GM19023 (cell line): ENCODE data around the gene PROSER2.
"Not testable (repeated sequence)": the region's sequence is repeated elsewhere in the genome, so short reads cannot be mapped to it uniquely, and the experiment has no call there.

Source experiments
- ATAC-seq: cut with Tn5 transposase; IDR thresholded peaks from one replicate; pipeline ENCODE4 v1.9.1; 2021; ENCODE audit warnings: mild to moderate bottlenecking, moderate library complexity; ENCODE audit not compliant: unreplicated experiment

The PROSER2 gene

GRCh38 chr10:11882646-11883375, 59.7 kb downstream of the PROSER2 start:
- no peak for ATAC-seq

DNA sequence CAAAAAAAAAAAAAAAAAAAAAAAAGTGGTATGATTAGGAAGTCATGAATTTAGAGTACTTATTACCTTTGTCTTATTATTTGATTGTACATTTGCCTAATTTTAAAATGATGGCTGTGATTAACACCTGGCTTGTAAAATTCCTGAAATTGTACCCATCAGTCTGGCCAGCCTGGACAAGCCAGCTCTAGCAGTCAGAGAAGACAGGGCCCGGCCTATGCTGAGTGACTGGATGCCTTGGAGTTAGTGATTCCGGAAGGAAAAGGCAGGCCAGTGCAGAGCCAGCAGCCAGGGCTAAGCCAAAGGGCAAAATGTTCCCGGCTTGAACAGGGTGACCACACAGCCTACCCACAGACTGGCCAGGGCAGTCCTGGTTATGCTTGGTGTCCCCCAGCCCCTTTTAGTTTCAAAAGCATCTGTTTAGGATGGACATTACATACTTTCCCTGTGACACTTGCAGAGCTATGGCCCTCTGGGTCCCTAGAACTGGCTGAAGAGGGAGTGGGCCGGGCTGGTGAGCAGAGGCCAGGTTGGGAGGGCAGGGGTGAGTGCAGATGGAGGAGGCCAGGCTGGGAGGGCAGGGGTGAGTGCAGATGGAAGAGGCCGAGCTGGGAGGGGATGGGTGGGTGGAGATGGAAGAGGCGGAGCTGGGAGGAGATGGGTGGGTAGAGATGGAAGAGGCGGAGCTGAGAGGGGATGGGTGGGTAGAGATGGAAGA, 61.7 kb downstream of the PROSER2 start:
- no peak for ATAC-seq

DNA sequence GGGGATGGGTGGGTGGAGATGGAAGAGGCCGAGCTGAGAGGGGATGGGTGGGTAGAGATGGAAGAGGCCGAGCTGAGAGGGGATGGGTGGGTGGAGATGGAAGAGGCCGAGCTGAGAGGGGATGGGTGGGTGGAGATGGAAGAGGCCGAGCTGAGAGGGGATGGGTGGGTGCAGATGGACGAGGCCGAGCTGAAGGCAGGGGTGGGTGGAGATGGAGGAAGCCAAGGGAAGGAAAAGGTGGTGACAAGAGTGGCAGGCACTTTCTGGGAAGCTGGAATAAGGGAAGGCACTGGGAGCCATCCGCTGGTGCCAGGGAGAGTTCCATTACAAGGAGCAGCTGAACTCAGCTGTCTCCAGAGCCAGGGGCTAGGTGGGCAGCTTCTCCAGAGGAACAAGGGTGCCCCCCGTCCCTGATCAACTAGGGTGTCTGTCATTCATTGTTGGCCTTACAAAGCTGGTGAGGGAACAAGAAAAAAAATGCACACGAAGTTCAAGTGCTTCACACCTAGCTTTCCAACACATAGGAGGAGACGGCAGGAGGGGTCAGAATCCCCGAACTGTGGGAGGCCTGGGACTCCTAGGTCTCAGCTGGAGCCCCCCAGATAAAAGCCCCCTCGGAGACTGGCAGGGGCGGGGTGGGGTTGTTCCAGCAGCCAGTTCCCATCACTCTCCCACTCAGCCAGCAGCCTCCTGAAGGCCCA, 62.4 kb downstream of the PROSER2 start:
- no peak for ATAC-seq

DNA sequence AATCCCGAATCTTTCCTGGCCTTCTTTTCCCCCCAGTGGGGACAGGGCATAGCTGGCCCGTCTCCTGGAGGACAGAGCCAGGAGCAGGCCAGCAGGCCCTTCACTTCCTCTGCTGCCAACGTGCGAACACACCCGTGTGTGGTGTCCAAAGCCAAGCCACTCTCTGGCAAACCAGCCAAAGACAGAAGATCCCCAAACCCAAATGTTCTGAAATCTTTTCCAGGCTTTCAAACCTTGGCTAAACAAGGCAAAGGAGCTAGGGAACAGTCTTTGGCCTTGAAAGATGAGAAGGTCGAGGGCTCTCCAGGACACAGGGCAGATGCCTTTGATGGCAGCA, 63.0 kb downstream of the PROSER2 start:
- no peak for ATAC-seq

DNA sequence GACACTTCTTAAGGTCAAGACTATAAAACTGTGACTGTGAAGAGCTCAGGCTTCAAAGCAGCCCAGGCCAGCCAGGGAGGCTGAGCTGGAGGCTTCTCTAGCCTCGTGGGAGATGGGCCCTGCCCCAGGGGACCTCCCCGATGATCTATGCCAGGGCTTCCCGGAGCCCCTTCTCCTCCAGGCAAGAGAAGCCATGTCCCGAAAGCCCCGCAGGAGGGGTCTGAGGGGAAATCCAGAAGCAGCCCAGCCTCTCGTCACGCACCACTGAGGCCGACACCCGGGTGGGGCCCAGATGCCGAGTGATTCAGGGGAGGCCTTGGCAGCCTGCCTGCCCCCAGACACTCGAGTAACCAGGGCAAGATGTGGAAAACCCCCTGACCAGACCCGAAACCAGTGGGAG, 63.7 kb downstream of the PROSER2 start:
- ATAC-seq, result peak; percentile 52

GRCh38 chr10:11887381-11888227, 64.4 kb downstream of the PROSER2 start:
- ATAC-seq, result peak; percentile 19

DNA sequence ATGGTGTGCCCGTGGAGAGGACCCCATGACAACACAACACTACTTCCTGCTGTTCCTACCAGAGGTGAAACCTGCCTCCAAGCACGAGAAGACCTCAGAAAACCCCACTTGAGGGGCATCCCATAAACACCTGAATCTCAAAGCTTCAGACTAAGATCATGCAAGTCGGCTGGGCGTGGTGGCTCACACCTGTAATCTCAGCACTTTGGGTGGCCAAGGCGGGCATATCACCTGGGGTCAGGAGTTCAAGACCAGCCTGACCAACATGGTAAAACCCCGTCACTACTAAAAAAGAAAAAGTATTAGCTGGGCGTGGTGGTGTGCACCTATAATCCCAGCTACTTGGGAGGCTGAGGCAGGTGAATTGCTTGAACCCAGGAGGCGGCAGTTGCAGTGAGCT, 66.1 kb downstream of the PROSER2 start:
- ATAC-seq, result not testable (repeated sequence)

DNA sequence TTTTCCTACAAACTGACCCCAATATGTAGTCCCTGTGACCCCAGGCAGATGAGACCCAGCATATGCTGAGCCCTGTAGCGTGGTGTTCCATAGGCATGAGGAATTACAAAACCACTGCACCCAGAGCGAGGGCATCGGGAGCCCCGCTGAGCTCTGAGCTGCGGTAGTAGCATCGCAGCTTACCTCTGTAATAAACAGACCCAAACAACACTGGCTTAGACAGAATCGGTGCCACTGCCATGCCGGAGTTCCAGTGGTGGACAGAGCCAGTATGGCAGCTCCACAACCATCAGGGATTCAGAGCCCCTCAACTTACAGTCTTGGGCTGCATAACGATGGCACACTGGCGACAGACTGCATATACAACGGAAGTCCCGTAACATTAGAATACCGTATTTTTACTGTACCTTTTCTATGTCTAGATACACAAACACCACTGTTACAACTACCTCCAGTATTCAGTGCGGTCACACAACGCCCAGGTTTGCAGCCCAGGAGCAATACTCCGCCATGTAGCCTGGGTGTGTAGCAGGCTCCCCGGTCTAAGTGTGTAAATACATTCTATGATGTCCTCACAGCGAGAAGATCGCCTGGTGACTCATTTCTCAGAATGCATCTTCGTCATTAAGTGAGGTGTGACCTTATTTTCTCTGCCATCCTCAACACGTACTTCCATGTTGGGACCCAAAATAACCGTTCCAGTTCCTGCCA, 68.8 kb downstream of the PROSER2 start:
- no peak for ATAC-seq

DNA sequence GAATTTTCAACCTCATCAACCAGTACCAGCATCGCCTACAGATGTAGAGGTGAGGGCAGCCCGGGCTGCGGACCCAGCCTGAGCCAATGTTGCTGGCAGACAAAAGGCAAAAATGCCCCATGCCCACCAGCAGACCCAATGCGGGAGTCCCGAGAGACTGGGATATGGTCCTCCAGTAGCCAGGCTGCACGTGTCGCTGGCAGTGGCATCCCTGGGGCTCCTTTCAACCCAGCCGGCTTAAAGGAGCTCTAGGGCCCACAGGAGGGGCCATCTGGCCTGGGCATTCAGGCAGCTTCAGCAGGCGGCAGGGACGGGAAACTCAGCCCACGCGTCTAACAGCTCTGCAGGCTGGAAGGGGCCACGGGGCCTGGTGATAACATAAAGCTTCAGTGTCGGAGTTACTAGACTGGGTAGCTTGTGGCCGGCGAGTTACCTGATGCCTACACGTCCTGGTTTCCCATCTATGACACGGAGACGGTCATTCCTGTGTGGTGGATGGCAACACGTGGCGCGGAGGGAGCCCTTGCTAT, 70.7 kb downstream of the PROSER2 start:
- no peak for ATAC-seq

- no peak for ATAC-seq
Measured at GRCh38 chr10:11894381-11895107, 71.4 kb downstream of the PROSER2 start.

DNA sequence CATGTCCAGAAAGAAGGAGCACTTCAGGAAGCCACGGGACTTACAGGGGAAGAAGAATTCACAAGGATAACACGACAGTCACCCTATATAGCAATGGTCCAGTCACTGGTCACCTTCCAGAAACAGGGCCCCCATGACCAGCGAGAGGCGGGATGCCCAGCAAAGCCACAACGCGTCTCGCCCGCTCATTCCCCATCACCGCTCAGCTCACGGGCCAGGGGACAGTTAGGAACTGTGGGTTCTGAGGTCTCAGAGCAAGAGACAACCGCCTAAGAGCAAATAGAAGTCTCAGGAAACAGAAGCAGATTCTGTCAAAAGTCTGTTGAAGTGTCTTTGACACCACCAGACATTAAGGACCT, 71.9 kb downstream of the PROSER2 start:
- no peak for ATAC-seq

DNA sequence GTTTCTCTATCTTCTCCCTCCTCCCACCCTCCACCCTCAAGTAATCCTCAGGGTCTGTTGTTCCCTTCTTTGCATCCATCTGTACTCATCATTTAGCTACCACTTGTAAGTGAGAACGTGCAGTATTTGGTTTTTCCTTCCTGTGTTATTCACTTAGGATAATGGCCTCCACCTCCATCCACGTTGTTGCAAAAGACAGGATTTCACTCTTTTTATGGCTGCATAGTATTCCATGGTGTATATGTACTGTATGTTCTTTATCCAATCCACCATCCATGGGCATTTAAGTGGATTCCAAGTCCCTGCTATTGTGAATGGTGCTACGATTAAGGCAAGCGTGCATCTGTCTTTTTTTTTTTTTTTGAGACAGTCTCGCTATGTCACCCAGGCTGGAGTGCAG, 72.4 kb downstream of the PROSER2 start:
- no peak for ATAC-seq

DNA sequence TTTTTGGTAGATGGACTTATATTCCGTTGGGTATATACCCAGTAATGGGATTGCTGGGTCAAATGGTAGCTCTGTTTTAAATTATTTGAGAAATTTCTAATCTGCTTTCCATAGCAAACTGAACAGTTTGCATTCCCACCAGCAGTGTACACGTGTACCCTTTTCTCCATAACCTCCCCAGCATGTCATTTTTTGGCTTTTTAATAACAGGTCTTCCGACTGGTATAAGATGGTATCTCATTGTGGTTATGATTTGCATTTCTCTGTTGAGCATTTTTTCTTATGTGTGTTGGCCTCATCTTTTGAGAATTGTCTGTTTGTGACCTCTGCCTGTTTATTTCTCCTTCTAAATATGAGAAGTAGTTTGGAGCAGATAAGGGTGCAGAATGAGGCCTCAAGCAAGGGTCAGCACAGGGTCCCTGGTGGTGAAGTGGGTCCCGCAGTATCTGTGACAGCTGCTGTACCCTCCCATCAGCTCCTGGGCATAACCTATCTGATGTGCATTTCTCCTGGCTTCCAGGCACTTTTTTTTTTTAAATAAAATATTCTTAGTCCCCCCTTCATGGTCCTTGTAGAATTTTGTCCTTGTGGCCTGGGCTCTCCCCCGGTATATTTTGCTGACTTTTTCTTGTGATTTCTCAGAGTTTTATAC, 73.5 kb downstream of the PROSER2 start:
- ATAC-seq, result no peak

DNA sequence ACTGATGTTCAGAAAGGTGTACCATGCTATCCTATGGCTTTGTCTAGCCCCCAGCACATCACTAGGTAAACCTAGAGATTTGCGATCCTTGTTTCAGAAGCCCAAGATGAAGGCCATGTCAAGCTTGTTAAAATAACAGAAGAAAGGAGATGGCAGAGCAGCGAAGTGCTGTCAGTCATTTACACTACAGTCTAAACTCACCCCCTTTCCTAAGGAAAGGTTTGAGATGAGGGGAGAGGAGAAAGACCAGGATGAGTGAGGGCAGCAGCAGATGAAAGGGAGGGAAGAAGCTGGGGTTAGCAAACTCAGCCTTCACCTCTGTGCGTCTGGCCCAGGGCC, 74.8 kb downstream of the PROSER2 start:
- ATAC-seq, result no peak

- ATAC-seq, result no peak
Measured at GRCh38 chr10:11898372-11899066, 75.4 kb downstream of the PROSER2 start.

DNA sequence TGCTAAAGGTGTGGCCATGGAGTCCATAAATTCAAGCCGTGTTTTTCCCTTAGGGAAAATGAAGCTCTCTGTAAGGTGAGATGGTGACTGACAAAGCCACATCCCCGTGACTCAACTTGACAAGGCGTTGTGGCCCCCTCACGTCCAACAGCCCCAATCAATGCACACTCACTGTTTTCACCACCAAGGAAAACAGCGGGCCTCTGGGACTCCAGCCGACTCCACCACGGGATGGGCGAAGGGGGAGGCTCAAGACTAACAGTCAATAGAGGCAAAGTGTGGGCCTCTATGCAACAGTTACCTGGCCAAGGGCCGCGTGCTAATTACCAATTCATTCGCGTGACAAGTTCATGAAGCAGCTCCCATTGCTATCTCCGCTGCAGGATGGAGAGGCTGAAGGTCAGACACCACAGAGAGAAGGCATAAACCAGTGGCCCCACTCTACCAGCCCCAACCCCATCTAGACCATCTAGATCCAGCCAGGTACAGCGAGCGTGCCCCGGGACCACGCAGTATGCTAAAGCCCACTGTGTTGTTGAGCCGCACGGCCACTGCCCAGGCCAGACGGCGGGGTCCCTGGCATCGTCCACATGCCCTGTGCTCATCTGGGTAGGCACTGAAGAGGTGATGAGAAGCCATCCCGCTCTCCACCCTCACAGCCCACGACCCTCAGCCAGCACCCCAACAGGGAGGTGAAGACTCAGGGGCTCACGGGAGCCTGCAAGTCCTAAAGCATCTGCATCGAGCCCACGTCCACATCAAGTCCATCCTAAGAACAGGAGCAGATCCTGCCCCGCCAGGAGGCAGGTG, 76.1 kb downstream of the PROSER2 start:
- no peak for ATAC-seq

DNA sequence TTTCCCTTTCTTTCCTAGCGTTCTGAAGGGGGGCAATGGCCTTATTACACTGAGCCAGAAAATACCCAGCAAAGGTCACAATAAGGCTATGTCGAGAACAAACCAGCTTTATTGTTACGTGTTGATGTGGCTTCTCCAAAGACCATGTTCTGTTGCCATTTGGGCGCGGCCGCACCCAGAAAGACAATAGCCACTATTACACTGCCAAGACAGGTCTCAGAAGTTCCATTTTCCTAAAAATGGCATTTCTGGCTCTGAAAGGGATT, 77.8 kb downstream of the PROSER2 start:
- no peak for ATAC-seq

- no peak for ATAC-seq
Measured at GRCh38 chr10:11901454-11901832, 78.3 kb downstream of the PROSER2 start.
